ENCODE data around the gene AHCTF1. TPM values are rescaled to one million over a fixed set of nuclear protein-coding genes. Genes with fewer than 3 reads are reported as not detected.

Gene AHCTF1
- total RNA-seq, 1 donor from 2014 or later = 20.2 TPM

DNA sequence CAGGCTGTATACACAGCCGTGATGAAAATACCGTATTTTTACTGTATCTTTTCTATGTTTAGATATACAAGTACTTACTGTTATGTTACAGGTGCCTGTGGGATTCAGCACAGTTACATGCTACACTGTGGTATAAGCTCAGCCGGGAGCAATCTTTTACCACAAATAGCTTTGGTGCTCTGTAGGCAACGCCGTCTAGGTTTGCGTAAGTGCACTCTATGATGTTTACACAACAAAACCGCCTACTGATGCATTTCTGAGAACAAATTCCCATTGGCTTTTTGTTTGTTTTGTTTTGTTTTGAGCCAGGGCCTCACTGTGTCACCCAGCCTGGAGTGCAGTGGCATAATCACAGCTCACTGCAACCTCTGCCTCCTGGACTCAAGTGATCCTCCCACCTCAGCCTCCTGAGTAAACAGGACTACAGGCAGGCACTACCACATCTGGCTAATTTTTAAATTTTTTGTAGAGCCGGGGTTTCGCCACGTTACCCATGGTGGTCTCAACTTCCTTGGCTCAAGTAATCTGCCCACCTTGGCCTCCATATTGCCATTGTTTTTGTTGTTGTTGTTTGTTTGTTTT is 126.5 kb downstream of the AHCTF1 start:
- Mint-ChIP-seq H3K4me1 (ENCODE audit: unreplicated experiment) (no peaks in the 10 kb centered on the region), H3K27ac (ENCODE audit: unreplicated experiment) (no peak overlapping the region), H3K4me3 (ENCODE audit: unreplicated experiment) (no peak overlapping the region), H3K9me3 (ENCODE audit: unreplicated experiment) (no peaks in the 10 kb centered on the region), H3K27me3 (ENCODE audit: unreplicated experiment) (peaks cover 1% of the 10 kb centered on the region), H3K36me3 (ENCODE audit: low read depth, unreplicated experiment) (no peaks in the 10 kb centered on the region)
- DNase-seq (ENCODE audit: low spot score) = no peak
- TF ChIP-seq, protein P1, sequence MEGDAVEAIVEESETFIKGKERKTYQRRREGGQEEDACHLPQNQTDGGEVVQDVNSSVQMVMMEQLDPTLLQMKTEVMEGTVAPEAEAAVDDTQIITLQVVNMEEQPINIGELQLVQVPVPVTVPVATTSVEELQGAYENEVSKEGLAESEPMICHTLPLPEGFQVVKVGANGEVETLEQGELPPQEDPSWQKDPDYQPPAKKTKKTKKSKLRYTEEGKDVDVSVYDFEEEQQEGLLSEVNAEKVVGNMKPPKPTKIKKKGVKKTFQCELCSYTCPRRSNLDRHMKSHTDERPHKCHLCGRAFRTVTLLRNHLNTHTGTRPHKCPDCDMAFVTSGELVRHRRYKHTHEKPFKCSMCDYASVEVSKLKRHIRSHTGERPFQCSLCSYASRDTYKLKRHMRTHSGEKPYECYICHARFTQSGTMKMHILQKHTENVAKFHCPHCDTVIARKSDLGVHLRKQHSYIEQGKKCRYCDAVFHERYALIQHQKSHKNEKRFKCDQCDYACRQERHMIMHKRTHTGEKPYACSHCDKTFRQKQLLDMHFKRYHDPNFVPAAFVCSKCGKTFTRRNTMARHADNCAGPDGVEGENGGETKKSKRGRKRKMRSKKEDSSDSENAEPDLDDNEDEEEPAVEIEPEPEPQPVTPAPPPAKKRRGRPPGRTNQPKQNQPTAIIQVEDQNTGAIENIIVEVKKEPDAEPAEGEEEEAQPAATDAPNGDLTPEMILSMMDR (IDR thresholded peaks at IDR 0.05; ENCODE audit: unreplicated experiment) = no peak

DNA sequence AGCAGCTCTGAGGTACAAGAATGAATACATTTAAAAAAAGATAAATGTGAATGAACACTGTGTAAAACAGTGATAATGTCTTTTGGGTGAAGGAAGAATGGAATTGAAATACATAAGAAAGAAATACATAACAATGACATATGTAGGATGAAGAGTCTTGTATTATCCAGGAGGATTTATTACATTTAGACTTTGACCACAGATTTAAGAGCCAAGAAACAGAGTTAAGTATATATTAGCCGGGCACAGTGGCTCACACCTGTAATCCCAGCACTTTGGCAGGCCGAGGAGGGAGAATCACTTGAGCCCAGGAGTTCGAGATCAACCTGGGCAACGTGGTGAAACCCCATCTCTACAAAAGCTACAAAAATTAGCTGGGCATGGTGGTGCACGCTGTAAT is 127.9 kb downstream of the AHCTF1 start:
- Mint-ChIP-seq H3K27me3 (ENCODE audit: unreplicated experiment) (peaks cover 5% of the 10 kb centered on the region), H3K36me3 (ENCODE audit: low read depth, unreplicated experiment) (no peaks in the 10 kb centered on the region)
- no peak for DNase-seq (ENCODE audit: low spot score)

DNA sequence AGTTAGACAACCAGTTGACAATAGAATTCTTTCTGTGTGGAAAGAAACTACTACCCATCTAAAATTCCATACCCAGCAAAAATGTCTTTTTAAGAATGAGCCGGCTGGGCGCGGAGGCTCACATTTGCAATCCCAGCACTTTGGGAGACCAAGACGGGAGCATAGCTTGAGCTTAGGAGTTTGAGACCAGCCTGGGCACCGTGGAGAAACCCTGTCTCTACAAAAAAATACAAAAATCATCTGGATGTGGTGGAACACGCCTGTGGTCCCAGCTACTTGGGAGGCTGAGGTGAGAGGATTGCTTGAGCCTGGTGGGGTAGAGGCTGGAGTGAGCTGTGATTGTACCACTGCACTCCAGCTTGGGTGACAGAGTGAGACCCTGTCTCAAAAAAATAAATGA is 128.4 kb downstream of the AHCTF1 start:
- no peak overlapping the region for H3K4me3 Mint-ChIP-seq (ENCODE audit: unreplicated experiment)
- H3K9me3 Mint-ChIP-seq (ENCODE audit: unreplicated experiment) = no peaks in the 10 kb centered on the region
- TF ChIP-seq, protein P1 (IDR thresholded peaks at IDR 0.05; ENCODE audit: unreplicated experiment) = no peak
- peaks cover 5% of the 10 kb centered on the region for H3K27me3 Mint-ChIP-seq (ENCODE audit: unreplicated experiment)
- no peaks in the 10 kb centered on the region for H3K4me1 Mint-ChIP-seq (ENCODE audit: unreplicated experiment)
- H3K27ac Mint-ChIP-seq (ENCODE audit: unreplicated experiment) = no peak overlapping the region
- no peaks in the 10 kb centered on the region for H3K36me3 Mint-ChIP-seq (ENCODE audit: low read depth, unreplicated experiment)
- no peak for DNase-seq (ENCODE audit: low spot score)

More for the DNA sequence above, 127.9 kb downstream of the AHCTF1 start:
- no peak overlapping the region for H3K27ac Mint-ChIP-seq (ENCODE audit: unreplicated experiment)
- TF ChIP-seq, protein P1 (IDR thresholded peaks at IDR 0.05; ENCODE audit: unreplicated experiment) = no peak
- H3K9me3 Mint-ChIP-seq (ENCODE audit: unreplicated experiment) = no peaks in the 10 kb centered on the region
- H3K4me3 Mint-ChIP-seq (ENCODE audit: unreplicated experiment) = no peak overlapping the region
- no peaks in the 10 kb centered on the region for H3K4me1 Mint-ChIP-seq (ENCODE audit: unreplicated experiment)

DNA sequence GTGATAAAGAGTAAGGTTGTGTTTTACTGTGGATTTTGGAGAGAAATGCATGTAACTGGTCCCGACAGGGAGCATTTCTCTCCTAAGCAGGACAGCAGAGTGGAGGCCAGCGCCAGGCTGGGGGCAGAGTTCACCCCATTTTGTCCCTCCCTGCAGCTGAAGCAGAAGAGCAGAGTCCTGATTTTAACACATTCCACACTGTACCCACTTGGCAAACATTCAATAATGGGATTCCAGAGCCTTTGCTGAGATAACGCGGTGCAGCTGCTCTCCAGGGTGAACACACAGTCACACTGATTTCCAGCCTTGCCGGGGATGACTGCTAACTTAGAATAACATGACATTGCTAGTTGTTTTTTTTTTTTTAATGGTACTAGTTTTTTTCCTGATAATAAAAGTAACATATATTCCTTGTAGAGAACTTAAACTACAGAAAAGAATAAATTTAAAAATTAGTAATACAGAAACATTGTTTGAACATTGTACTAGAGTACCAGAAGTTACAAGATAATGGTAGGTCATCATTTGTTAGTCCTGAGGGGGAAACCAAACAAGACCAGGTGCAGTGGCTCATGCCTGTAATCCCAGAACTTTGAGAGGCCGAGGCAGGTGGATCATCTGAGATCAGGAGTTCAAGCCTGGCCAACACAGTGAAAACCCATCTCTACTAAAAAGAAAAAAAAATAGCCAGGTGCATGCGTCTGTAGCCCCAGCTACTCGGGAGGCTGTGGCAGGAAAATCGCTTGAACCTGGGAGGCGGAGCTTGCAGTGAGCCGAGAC is 130.3 kb downstream of the AHCTF1 start:
- no peaks in the 10 kb centered on the region for H3K9me3 Mint-ChIP-seq (ENCODE audit: unreplicated experiment)
- no peak overlapping the region for H3K4me3 Mint-ChIP-seq (ENCODE audit: unreplicated experiment)
- TF ChIP-seq, protein P1 (IDR thresholded peaks at IDR 0.05; ENCODE audit: unreplicated experiment) = no peak
- no peaks in the 10 kb centered on the region for H3K4me1 Mint-ChIP-seq (ENCODE audit: unreplicated experiment)
- peaks cover 9% of the 10 kb centered on the region for H3K27me3 Mint-ChIP-seq (ENCODE audit: unreplicated experiment)
- H3K36me3 Mint-ChIP-seq (ENCODE audit: low read depth, unreplicated experiment) = no peaks in the 10 kb centered on the region
- DNase-seq (ENCODE audit: low spot score) = no peak
- no peak overlapping the region for H3K27ac Mint-ChIP-seq (ENCODE audit: unreplicated experiment)

DNA sequence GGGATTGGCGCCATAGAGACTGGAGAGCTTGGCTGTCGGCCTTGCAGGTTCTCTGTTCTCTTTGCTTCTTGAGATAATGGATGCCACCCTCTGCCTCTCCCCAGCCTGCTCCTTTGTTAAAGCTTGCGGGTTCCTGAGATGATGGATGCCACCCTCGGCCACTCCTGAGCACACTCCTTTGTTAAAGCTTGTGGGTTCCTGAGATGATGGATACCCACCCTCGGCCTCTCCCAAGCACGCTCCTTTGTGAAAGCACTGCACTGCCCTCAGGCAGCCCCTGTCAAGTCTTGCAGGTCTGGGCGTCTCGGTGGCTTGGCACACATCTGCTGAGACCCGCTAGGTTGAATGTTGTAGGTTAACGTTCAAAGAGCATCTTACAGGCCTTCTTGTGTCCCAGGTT is 131.0 kb downstream of the AHCTF1 start:
- Mint-ChIP-seq H3K4me1 (ENCODE audit: unreplicated experiment) (no peaks in the 10 kb centered on the region), H3K27ac (ENCODE audit: unreplicated experiment) (no peak overlapping the region), H3K36me3 (ENCODE audit: low read depth, unreplicated experiment) (no peaks in the 10 kb centered on the region)

More for the DNA sequence above, 131.0 kb downstream of the AHCTF1 start:
- Mint-ChIP-seq H3K9me3 (ENCODE audit: unreplicated experiment) (no peaks in the 10 kb centered on the region), H3K27me3 (ENCODE audit: unreplicated experiment) (peaks cover 8% of the 10 kb centered on the region), H3K4me3 (ENCODE audit: unreplicated experiment) (no peak overlapping the region)
- no peak for DNase-seq (ENCODE audit: low spot score)
- TF ChIP-seq, protein P1 (IDR thresholded peaks at IDR 0.05; ENCODE audit: unreplicated experiment) = no peak

All from endothelial cell (in vitro differentiated cells).